Measurements from ENCODE around the gene ADRA1B. TPM values are rescaled to one million over a fixed set of nuclear protein-coding genes. Genes with fewer than 3 reads are reported as not detected.

The ADRA1B gene
- total and polyA plus RNA-seq, 9 donors: 0.87 to 9.1 (median 3.5) TPM

DNA sequence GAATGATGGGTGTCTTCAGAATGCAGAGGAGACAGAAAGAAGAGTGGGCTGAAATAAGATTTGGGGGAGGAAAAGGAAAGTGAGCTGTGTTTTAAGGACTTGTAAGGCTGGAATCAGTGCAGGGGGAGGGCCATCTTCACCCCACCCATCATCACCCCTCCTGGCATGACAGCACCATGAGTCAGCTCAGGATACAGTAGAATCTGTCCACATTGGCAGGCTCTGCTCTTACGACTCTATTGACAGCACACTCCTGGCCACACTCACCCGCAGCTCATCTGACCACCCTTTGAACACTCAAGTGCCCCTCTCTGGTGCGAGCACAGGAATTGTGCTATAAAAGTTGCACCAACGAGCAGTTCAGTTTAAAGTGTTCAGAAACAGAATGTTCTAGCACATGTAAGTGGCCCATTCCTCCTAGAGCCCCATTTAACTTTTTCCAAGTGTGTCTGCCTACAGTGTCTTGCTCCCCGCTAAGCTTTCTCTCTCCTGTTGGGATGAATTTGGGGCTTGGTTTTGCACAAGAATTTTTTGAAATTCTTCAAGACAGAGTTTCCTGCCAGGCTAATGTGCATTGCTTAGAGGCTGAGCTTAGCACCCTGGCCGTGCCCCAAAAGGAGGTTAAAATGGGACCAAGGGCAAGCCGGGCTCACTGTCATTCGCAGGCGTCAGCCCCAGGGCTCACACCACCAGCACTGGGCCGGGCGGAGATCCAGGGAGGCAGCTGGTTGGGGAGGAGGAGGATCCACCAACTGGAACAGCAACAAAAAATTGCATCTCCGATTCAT is 12.0 kb downstream of the ADRA1B start:
- DNase-seq: peak in 3 of 5 donors; percentile 47 to 64 (median 63)
- Histone ChIP-seq H3K4me1 (ENCODE audit: insufficient read depth) (no peaks in the 10 kb centered on the region), H3K27ac (no peak overlapping the region), H3K4me3 (no peak overlapping the region), H3K36me3 (no peaks in the 10 kb centered on the region), H3K27me3 (no peaks in the 10 kb centered on the region), H3K9me3 (no peaks in the 10 kb centered on the region)
- TF ChIP-seq, protein P1, sequence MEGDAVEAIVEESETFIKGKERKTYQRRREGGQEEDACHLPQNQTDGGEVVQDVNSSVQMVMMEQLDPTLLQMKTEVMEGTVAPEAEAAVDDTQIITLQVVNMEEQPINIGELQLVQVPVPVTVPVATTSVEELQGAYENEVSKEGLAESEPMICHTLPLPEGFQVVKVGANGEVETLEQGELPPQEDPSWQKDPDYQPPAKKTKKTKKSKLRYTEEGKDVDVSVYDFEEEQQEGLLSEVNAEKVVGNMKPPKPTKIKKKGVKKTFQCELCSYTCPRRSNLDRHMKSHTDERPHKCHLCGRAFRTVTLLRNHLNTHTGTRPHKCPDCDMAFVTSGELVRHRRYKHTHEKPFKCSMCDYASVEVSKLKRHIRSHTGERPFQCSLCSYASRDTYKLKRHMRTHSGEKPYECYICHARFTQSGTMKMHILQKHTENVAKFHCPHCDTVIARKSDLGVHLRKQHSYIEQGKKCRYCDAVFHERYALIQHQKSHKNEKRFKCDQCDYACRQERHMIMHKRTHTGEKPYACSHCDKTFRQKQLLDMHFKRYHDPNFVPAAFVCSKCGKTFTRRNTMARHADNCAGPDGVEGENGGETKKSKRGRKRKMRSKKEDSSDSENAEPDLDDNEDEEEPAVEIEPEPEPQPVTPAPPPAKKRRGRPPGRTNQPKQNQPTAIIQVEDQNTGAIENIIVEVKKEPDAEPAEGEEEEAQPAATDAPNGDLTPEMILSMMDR (IDR thresholded peaks at IDR 0.05): no peak
- TF ChIP-seq POLR2A (IDR thresholded peaks at IDR 0.05) (no peak), EP300 (IDR thresholded peaks at IDR 0.05) (no peak)
- 38 to 46% (median 39%) methylated on average over 12 of the region's 12 CpGs for WGBS, 3 donors
- intact Hi-C loops (cut with DNase I): no loop called here

DNA sequence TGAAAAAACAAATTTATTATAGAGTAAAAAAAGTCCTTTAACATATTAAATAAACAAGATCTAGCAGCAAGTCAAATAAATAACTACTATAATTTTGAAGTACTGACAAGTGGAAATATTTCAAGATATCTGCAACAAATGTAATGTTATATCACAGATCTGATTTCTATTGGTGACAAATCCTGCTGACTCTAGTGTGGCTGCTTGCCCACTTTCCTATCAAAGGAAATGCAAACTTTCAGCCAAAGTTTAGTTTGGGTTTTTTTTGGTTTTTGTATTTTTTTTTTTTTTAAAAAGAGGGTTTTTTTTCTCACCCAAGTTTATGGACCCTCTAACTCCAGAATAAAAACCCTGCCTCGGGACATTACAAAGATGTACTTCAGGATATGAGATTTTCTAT is 12.9 kb downstream of the ADRA1B start:
- Histone ChIP-seq H3K27ac (no peak overlapping the region), H3K36me3 (no peaks in the 10 kb centered on the region), H3K27me3 (no peaks in the 10 kb centered on the region), H3K4me3 (no peak overlapping the region), H3K4me1 (ENCODE audit: insufficient read depth) (no peaks in the 10 kb centered on the region), H3K9me3 (no peaks in the 10 kb centered on the region)
- DNase-seq: no peak
- 42 to 50% (median 49%) methylated on average over 1 of the region's 1 CpG for WGBS, 3 donors
- intact Hi-C loops (cut with DNase I): no loop called here
- TF ChIP-seq POLR2A (IDR thresholded peaks at IDR 0.05) (no peak), EP300 (IDR thresholded peaks at IDR 0.05) (no peak)
- TF ChIP-seq, protein P1 (IDR thresholded peaks at IDR 0.05): no peak

DNA sequence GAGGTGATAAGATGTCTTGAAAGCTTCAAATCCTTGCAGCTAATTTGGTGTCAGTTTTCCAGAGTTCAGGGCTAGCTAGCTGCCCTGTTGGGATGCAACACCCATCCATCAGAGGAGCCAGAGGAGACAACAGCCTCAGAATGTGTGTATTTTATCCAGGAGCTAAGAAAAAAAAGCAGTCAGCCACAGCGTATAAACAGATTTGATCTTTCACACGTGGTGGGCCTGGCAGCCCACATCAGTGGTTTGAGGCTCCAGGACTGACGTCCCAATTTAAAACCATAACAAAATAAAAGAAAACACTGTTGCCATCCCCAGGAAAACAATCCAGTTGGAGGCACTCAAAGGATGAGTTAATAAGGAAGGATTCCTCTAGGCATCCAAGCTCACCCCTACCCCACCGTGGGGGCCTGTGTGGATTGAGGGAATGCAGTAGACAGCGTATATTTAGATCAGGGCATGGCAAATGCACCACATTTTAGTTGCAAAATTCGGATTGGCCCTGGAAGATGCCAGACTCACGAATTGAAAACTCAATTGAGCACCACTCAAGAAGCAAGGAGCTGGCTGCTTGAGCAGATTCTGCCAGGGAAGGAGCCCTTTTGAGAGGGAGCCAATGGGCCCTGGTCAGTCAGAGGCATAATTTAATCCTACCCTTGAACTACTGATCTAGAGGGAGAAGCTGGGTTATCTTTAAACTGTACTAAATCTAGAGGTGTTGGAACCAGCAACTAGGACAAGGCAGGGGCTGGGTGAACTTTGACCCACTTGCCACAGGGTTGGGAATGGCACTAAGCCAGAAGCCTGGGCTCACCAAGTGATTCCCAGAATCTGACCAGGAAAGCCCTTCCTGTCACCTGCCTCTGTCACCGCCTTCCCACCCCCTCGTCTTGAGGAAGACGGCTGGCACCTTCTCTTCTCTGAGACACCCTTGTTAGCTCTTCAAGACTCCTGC is 17.5 kb downstream of the ADRA1B start:
- intact Hi-C loops (cut with DNase I): no loop called here

DNA sequence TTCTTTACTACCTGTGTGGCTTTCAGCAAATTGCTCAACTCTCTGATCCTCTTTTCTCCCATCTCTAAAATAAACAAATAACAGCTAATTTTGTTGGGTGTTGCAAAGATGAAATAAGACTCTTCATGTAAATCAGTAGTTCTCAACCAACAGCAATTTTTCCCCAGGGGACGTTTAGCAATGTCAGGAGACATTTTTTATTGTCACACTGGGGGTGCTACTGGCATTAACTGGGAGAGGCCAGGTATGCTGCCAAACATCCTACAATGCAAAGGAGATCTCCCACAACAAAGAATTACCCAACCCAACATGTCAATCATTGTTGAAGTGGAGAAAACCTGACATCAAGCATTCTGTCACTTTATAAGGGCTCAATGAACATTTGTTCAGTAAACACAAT is 19.7 kb downstream of the ADRA1B start:
- H3K36me3 ChIP-seq: no peaks in the 10 kb centered on the region
- no peaks in the 10 kb centered on the region for H3K9me3 ChIP-seq
- no peak overlapping the region for H3K4me3 ChIP-seq
- H3K27me3 ChIP-seq: no peaks in the 10 kb centered on the region
- intact Hi-C loops (cut with DNase I): no loop called here
- DNase-seq: no peak
- H3K4me1 ChIP-seq (ENCODE audit: insufficient read depth): no peaks in the 10 kb centered on the region
- no peak overlapping the region for H3K27ac ChIP-seq
- whole genome bisulfite sequencing, 3 donors: 74 to 87% (median 75%) methylated on average over 1 of the region's 1 CpG
- TF ChIP-seq, protein P1 (IDR thresholded peaks at IDR 0.05): no peak
- TF ChIP-seq POLR2A (IDR thresholded peaks at IDR 0.05) (no peak), EP300 (IDR thresholded peaks at IDR 0.05) (no peak)

More for the DNA sequence above, 17.5 kb downstream of the ADRA1B start:
- H3K27me3 ChIP-seq: no peaks in the 10 kb centered on the region
- no peak overlapping the region for H3K27ac ChIP-seq
- no peak for TF ChIP-seq EP300 (IDR thresholded peaks at IDR 0.05)
- TF ChIP-seq, protein P1 (IDR thresholded peaks at IDR 0.05): no peak
- no peak for TF ChIP-seq POLR2A (IDR thresholded peaks at IDR 0.05)
- no peaks in the 10 kb centered on the region for H3K36me3 ChIP-seq
- 67 to 72% (median 69%) methylated on average over 10 of the region's 10 CpGs for WGBS, 3 donors
- no peaks in the 10 kb centered on the region for H3K4me1 ChIP-seq (ENCODE audit: insufficient read depth)
- no peaks in the 10 kb centered on the region for H3K9me3 ChIP-seq
- no peak for DNase-seq
- H3K4me3 ChIP-seq: no peak overlapping the region

All from ovary (tissue), 9 donors.